Esophagus squamous epithelium (tissue), 5 donors: Measurements from ENCODE around the gene FAM20C. TPM values are rescaled to one million over a fixed set of nuclear protein-coding genes. Genes with fewer than 3 reads are reported as not detected.

Experiments
- DNase-seq: peaks from one replicate; lab custom pipeline; 2025; lab: John Stamatoyannopoulos, UW
- H3K27ac ChIP-seq, 4 donors: fragments of 200-600 bp; sonication (generic); one replicate each; pipeline ENCODE4 v1.5.1; 2016 to 2019; ENCODE audit warnings: mild to moderate bottlenecking in 1 of 4
- H3K27me3 ChIP-seq, 4 donors: fragments of 200-600 bp; sonication (generic); 1 replicate in 3 of 4; 2 replicates in 1 of 4; pipeline versions ENCODE4 v1.5.1 to v1.6.0; 2017 to 2021; ENCODE audit warnings: antibody characterized with exemption in 1 of 4
- H3K36me3 ChIP-seq, 3 donors: fragments of 200-600 bp; sonication (generic); one replicate each; pipeline ENCODE4 v1.5.1; 2016 to 2019
- H3K4me1 ChIP-seq, 3 donors: fragments of 200-600 bp; sonication (generic); one replicate each; pipeline ENCODE4 v1.5.1; 2017 to 2019
- H3K4me3 ChIP-seq, 4 donors: fragments of 200-600 bp; sonication (generic); 1 replicate in 3 of 4; 2 replicates in 1 of 4; pipeline ENCODE4 v1.5.1; 2016 to 2019; ENCODE audit warnings: mild to moderate bottlenecking in 2 of 4, moderate library complexity in 1 of 4
- H3K9me3 ChIP-seq, 3 donors: fragments of 200-600 bp; sonication (generic); one replicate each; pipeline ENCODE4 v1.5.1; 2016 to 2019
- POLR2A ChIP-seq, 4 donors: fragments of 450-650 bp; IDR thresholded peaks; one replicate each; pipeline ENCODE4 v1.6.1; 2017; ENCODE audit warnings: antibody characterized with exemption in 4 of 4, mild to moderate bottlenecking in 4 of 4, moderate library complexity in 3 of 4
- WGBS, 2 donors: methylation state at CpG; one replicate each; pipeline ENCODE4 v1.1.5; 2018; 5-methylcytosine and 5-hydroxymethylcytosine counted together
- intact Hi-C: fragments of 100-400 bp; cut with DNase I; formaldehyde crosslinking; loops from one replicate; pipeline ENCODE4 v1.15.0; 2022
- total RNA-seq, 4 donors: library from RNA; depleted of rRNA; stranded (reverse); fragments of >200 nt; gene quantifications; one replicate each; pipeline ENCODE4 v1.1.0, GENCODE V29; 2016
- TF ChIP-seq, protein P1 (sequence below), 6 experiments: fragments of 450-650 bp in 4 of 6; fragments of 200-600 bp in 2 of 6; sonication (generic) in 2 of 6; IDR thresholded peaks; one replicate each; pipeline ENCODE4 v1.5.1; 2016 to 2019; ENCODE audit warnings: antibody characterized with exemption in 6 of 6, mild to moderate bottlenecking in 4 of 6, moderate library complexity in 4 of 6
- donor health status: DM: yes; HTN: yes; CAD: no.

The FAM20C gene
- total RNA-seq, 4 donors from 2014 or later, result 8.5 to 16.0 (median 13.7) TPM

DNA sequence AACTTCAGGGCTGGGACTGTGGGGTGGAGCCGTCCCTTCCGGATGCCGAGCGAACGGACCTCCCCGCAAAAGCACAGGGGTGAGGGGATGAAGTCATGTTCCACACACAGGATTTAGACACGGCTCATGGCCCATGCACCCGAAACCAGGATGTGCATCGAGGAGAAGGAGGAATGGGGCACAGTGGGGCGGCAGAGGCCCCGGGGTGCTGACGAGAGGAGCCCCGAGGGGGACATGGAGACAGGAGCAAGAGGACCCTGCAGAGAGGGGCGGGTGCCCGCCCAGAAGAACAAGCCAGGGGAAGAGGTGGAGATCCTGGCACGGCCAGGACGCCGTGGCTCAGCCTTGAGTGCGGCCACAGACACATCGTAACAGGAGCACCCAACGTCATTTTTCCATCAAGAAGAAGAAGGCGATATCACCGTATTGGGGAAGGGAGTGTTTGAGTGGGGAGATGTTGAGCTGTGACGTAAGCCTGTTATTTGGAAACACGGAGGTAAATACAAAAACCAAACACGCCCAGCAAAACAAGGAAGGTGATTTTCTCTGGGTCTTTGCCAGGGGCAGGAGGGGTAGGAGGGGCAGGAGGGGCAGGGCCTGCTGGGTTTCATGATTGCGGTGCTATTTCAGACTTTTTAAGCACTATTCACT lies 72.3 kb downstream of the FAM20C start:
- DNase-seq, result no peak
- H3K27me3 ChIP-seq, result peaks cover 0 to 21% (median 0%) of the 10 kb centered on the region in 4 donors
- H3K27ac ChIP-seq, result peak overlapping the region in 1 of 4 donors; percentile 5
- peaks cover 0 to 23% (median 13%) of the 10 kb centered on the region in 3 donors for H3K9me3 ChIP-seq
- H3K4me1 ChIP-seq, result peaks cover 0 to 15% (median 0%) of the 10 kb centered on the region in 3 donors
- TF ChIP-seq, protein P1, sequence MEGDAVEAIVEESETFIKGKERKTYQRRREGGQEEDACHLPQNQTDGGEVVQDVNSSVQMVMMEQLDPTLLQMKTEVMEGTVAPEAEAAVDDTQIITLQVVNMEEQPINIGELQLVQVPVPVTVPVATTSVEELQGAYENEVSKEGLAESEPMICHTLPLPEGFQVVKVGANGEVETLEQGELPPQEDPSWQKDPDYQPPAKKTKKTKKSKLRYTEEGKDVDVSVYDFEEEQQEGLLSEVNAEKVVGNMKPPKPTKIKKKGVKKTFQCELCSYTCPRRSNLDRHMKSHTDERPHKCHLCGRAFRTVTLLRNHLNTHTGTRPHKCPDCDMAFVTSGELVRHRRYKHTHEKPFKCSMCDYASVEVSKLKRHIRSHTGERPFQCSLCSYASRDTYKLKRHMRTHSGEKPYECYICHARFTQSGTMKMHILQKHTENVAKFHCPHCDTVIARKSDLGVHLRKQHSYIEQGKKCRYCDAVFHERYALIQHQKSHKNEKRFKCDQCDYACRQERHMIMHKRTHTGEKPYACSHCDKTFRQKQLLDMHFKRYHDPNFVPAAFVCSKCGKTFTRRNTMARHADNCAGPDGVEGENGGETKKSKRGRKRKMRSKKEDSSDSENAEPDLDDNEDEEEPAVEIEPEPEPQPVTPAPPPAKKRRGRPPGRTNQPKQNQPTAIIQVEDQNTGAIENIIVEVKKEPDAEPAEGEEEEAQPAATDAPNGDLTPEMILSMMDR (IDR thresholded peaks at IDR 0.05), result no peak
- TF ChIP-seq POLR2A (IDR thresholded peaks at IDR 0.05), result no peak
- H3K36me3 ChIP-seq, result peaks cover 10 to 25% (median 13%) of the 10 kb centered on the region in 3 donors
- H3K4me3 ChIP-seq, result peak overlapping the region in 2 of 4 donors; percentile 7 to 16
- 38 to 42% methylated on average over 21 to 25 of the region's 27 CpGs for WGBS, 2 donors
- intact Hi-C loops, result no loop called here

DNA sequence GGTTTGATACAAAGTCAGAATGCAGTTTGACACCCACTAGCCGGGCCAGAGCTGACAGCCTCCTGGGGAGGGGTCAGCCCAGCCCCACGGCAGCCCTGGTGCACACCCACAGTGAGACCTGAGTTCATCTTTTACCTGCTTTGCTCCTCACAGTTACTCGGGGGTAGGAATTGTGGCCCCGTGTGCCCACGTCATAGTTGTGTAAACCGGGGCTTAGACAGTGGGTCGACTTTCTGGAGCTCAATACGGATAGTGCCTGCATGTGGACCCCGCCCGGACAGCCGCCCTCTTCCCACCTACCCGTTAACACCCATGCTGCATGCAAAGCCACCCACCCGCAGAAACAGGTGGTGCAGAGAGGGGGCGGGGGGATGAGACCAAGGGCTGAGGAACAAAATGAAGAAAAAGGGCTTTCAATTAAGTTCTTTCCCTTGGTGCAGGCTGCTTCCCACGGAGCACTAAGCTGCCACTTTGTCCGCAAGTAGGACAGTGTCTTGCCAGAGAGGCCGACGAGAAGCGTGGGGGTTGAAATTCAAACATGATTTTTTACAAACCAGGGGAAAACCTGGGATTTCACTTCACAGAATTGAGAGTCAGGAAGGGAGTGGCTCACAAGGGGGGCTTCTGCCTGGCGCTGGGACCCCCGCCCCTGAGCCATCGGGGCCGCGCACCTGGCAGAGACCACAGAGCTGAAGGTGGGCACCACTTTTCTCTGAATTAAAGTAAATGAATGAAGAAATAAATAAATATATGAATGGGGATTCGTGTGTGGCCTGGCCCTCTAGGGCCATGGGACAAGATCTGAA lies 73.0 kb downstream of the FAM20C start:
- H3K27ac ChIP-seq, result no peak overlapping the region
- 54 to 67% methylated on average over 14 to 23 of the region's 25 CpGs for WGBS, 2 donors

DNA sequence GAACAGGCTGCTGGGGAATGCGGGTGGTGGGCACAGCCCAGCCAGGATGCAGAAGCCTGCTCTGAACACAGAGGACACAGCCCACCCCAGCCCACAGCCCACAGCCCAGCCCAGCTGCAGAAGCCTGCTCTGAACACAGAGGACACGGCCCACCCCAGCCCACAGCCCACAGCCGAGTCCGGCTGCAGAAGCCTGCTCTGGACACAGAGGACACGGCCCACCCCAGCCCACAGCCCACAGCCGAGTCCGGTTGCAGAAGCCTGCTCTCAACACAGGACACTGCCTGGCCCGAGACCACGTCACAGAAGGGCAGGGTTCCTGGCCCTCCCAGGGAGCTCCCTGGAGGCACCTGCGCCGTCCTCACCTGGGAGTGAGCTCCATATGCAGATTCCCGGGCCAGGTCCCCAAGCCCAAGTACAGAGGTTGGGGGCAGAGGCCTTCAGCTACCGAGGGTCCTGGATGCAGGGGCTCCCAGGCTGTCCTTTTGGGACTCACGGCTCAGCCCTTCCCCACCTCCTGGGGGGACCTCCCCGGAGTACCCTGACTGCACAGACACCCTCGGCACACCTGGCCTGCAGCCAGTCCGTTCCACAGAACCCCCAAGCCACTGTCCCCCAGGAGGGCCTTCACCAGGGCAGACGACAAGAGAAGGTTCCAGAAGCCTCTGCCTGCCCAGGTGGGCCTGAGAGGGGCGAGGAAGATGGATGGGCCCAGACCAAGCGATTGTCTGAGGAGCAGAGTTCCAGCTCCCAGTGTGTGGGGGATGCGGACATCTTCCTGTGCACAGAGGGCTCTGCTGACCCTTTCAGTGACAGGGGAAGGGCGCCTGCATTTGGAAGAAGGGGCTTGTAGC lies 73.9 kb downstream of the FAM20C start:
- H3K4me1 ChIP-seq, result peaks cover 0 to 15% (median 0%) of the 10 kb centered on the region in 3 donors
- no peak for TF ChIP-seq POLR2A (IDR thresholded peaks at IDR 0.05)
- TF ChIP-seq, protein P1 (IDR thresholded peaks at IDR 0.05), result no peak
- 90 to 100% methylated on average over 1 to 2 of the region's 22 CpGs for WGBS, 2 donors
- no peak overlapping the region for H3K27ac ChIP-seq
- peaks cover 0 to 20% (median 13%) of the 10 kb centered on the region in 3 donors for H3K9me3 ChIP-seq
- H3K36me3 ChIP-seq, result peaks cover 0 to 9% (median under 1%) of the 10 kb centered on the region in 3 donors
- intact Hi-C loops, result no loop called here
- no peak overlapping the region for H3K4me3 ChIP-seq
- peaks cover 0 to 26% (median 0%) of the 10 kb centered on the region in 4 donors for H3K27me3 ChIP-seq
- no peak for DNase-seq

More for the DNA sequence above, 73.0 kb downstream of the FAM20C start:
- intact Hi-C loops, result no loop called here
- Histone ChIP-seq H3K9me3 (peaks cover 0 to 23% (median 13%) of the 10 kb centered on the region in 3 donors), H3K27me3 (peaks cover 0 to 26% (median 0%) of the 10 kb centered on the region in 4 donors), H3K36me3 (peaks cover 2 to 18% (median 9%) of the 10 kb centered on the region in 3 donors), H3K4me1 (peaks cover 0 to 15% (median 0%) of the 10 kb centered on the region in 3 donors), H3K4me3 (no peak overlapping the region)
- no peak for DNase-seq
- TF ChIP-seq, protein P1 (IDR thresholded peaks at IDR 0.05), result no peak
- no peak for TF ChIP-seq POLR2A (IDR thresholded peaks at IDR 0.05)

DNA sequence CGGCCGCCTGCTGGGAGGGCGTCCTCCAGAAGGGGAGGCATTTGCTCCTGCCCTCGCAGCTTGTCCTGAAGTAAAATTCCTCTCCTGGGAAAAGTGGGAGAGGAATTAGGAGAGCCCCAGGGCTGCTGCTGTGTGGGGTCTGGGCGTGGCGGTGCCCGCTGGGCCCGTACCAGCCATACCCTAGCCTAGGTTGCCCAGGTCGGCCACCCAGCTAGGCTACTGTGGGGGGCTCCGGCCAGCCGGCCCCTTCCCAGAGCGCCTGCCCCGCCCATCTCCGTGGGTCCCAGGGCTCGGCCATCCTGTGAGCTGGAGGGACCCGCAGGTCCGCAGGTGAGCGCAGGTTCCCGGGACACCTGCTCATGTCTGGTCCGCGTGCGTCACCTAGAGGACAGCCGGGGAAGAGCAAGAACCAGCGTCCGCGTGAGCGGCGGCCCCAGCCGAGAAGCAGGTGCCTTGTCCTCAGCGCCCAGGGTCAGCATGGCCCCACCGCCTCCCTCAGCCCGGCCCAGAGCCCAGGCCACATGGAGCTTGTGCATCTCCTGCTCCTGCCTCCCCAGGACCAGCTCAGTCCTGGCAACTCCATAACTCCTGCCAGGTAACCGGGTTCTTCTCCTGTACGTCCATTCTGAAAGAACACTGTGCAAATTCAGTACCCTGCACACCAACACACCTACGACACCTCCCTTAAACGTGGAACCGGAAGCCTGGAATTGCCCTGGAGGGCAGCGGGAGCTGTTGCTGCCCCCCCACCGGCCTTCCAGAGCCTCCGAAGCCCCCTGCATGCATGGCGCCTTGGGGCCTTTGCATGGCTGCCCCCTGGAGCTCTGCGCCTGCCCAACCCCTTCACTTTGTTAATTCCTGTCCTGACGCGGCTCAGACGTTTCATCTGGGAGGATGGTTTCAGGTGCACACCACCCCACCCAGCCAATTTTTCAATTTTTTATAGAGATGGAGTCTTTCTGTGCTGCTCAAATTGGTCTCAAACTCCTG lies 74.8 kb downstream of the FAM20C start:
- Histone ChIP-seq H3K36me3 (peaks cover 0 to under 1% (median 0%) of the 10 kb centered on the region in 3 donors), H3K27ac (no peak overlapping the region), H3K4me1 (peaks cover 0 to 15% (median 0%) of the 10 kb centered on the region in 3 donors), H3K27me3 (peaks cover 0 to 26% (median 0%) of the 10 kb centered on the region in 4 donors), H3K4me3 (no peak overlapping the region), H3K9me3 (peaks cover 0 to 11% (median 8%) of the 10 kb centered on the region in 3 donors)
- no peak for DNase-seq
- intact Hi-C loops, result no loop called here
- TF ChIP-seq, protein P1 (IDR thresholded peaks at IDR 0.05), result peak in 5 of 6 experiments; percentile 22 to 53 (median 34)
- TF ChIP-seq POLR2A (IDR thresholded peaks at IDR 0.05), result no peak
- WGBS, 2 donors, result 77 to 78% methylated on average over 14 to 15 of the region's 45 CpGs
